ENCODE results near the gene ALOX5AP. TPM values are rescaled to one million over a fixed set of nuclear protein-coding genes. Genes with fewer than 3 reads are reported as not detected.

Gene ALOX5AP
- total RNA-seq, 3 donors from 2014 or later: 5.1 to 13.8 (median 11.8) TPM

- ATAC-seq (no peak), DNase-seq (no peak)
- TF ChIP-seq, protein P1, sequence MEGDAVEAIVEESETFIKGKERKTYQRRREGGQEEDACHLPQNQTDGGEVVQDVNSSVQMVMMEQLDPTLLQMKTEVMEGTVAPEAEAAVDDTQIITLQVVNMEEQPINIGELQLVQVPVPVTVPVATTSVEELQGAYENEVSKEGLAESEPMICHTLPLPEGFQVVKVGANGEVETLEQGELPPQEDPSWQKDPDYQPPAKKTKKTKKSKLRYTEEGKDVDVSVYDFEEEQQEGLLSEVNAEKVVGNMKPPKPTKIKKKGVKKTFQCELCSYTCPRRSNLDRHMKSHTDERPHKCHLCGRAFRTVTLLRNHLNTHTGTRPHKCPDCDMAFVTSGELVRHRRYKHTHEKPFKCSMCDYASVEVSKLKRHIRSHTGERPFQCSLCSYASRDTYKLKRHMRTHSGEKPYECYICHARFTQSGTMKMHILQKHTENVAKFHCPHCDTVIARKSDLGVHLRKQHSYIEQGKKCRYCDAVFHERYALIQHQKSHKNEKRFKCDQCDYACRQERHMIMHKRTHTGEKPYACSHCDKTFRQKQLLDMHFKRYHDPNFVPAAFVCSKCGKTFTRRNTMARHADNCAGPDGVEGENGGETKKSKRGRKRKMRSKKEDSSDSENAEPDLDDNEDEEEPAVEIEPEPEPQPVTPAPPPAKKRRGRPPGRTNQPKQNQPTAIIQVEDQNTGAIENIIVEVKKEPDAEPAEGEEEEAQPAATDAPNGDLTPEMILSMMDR (IDR thresholded peaks at IDR 0.05): no peak
Observed at GRCh38 chr13:30742901-30743300, 7.6 kb downstream of the ALOX5AP start.

GRCh38 chr13:30743319-30744055, 8.1 kb downstream of the ALOX5AP start:
- H3K9me3 ChIP-seq: no peaks in the 10 kb centered on the region

More at GRCh38 chr13:30742901-30743300, 7.6 kb downstream of the ALOX5AP start:
- no peaks in the 10 kb centered on the region for H3K9me3 ChIP-seq
- no peaks in the 10 kb centered on the region for H3K36me3 ChIP-seq (ENCODE audit: low read depth)
- no peak overlapping the region for H3K4me3 ChIP-seq
- intact Hi-C loops (cut with DNase I, micrococcal nuclease): no loop called here
- peaks cover 40% of the 10 kb centered on the region for H3K4me1 ChIP-seq (ENCODE audit: low read depth)

DNA sequence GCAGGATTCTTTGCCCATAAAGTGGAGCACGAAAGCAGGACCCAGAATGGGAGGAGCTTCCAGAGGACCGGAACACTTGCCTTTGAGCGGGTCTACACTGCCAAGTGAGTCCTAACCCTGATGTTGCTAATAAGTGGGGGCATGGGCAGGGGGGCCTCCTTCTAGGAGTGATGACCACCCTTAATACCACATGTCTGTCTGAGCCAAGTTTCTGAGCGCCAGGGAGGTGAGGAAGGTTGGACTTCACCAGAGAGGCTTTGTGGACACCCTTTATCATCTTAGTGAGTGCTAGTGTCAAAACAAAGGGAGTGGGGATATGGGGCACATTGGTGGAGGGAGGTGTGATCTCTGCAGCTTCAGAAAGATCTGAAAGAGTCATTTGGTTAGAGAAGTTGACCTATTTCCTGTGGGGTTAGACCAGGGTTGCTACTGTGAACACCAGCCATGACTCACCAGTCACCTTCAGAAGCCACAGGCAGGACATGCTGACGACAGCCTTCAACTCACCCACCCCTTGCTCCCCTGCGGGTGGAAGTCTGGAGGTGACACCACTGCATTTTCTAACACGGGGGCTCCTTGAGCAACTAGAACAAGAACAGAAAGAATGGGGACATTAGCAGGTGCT, 8.8 kb downstream of the ALOX5AP start:
- Histone ChIP-seq H3K9me3 (no peaks in the 10 kb centered on the region), H3K4me1 (ENCODE audit: low read depth) (peaks cover 40% of the 10 kb centered on the region), H3K4me3 (no peak overlapping the region), H3K36me3 (ENCODE audit: low read depth) (no peaks in the 10 kb centered on the region)
- intact Hi-C loops (cut with DNase I, micrococcal nuclease): no loop called here
- DNase-seq: peak; percentile 54 to 80 (median 59)
- peak; percentile 80 for ATAC-seq
- TF ChIP-seq, protein P1 (IDR thresholded peaks at IDR 0.05): no peak

More at GRCh38 chr13:30743319-30744055, 8.1 kb downstream of the ALOX5AP start:
- Histone ChIP-seq H3K36me3 (ENCODE audit: low read depth) (no peaks in the 10 kb centered on the region), H3K4me1 (ENCODE audit: low read depth) (peaks cover 40% of the 10 kb centered on the region), H3K4me3 (no peak overlapping the region)
- intact Hi-C loops (cut with DNase I, micrococcal nuclease): no loop called here
- ATAC-seq (peak; percentile 67), DNase-seq (peak in 1 of 3 donors; percentile 40)
- TF ChIP-seq, protein P1 (IDR thresholded peaks at IDR 0.05): no peak

DNA sequence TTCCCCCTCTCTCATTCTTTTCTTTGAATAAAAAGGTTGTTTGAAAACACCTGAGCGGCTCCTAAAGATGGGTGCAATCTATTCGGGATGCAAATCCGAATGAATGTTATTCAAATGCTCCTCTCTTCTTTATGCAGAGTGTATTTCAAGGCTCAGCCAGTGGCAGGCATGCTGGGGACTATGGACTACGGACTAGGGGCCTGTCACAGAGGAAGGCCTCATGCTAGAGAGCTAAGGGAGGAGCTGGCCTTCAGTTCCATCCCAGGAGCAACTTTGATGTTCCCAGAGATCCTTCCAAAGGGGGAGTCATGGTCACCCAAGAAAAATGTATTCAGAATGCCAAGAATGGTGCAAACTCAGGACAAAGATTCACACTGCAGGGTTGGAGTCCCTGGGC, 9.3 kb downstream of the ALOX5AP start:
- intact Hi-C loops (cut with DNase I, micrococcal nuclease): no loop called here
- DNase-seq (no peak), ATAC-seq (no peak)
- no peaks in the 10 kb centered on the region for H3K36me3 ChIP-seq (ENCODE audit: low read depth)
- no peak overlapping the region for H3K4me3 ChIP-seq
- peaks cover 40% of the 10 kb centered on the region for H3K4me1 ChIP-seq (ENCODE audit: low read depth)
- H3K9me3 ChIP-seq: no peaks in the 10 kb centered on the region
- TF ChIP-seq, protein P1 (IDR thresholded peaks at IDR 0.05): no peak

- H3K4me3 ChIP-seq: no peak overlapping the region
- peak in 2 of 3 donors; percentile 61 to 72 for DNase-seq
- TF ChIP-seq, protein P1 (IDR thresholded peaks at IDR 0.05): no peak
- ATAC-seq: peak; percentile 77
- intact Hi-C loops (cut with DNase I, micrococcal nuclease): no loop called here
- no peaks in the 10 kb centered on the region for H3K36me3 ChIP-seq (ENCODE audit: low read depth)
- H3K9me3 ChIP-seq: no peaks in the 10 kb centered on the region
- peaks cover 40% of the 10 kb centered on the region for H3K4me1 ChIP-seq (ENCODE audit: low read depth)
Observed at GRCh38 chr13:30745906-30746686, 10.8 kb downstream of the ALOX5AP start.
